Caco-2 (cell line): ENCODE results near the gene NEURL2. TPM values are rescaled to one million over a fixed set of nuclear protein-coding genes. Genes with fewer than 3 reads are reported as not detected.

Experiments used
- BruUV-seq: library from RNA; stranded (reverse); fragments of 400-500 nt; replicated peaks from 2 replicates; lab custom pipeline; 2021; lab: Mats Ljungman, UMichigan
- CTCF ChIA-PET: fragments of 300-600 bp; sonication (Branson Sonifier 250); formaldehyde crosslinking; loops from one replicate; lab custom pipeline; 2022; ENCODE audit warnings: antibody characterized with exemption; lab: Charles Lee
- POLR2A ChIA-PET: fragments of 300-600 bp; sonication (Branson Sonifier 250); formaldehyde crosslinking; loops from one replicate; lab custom pipeline; 2022; ENCODE audit warnings: antibody characterized with exemption; lab: Charles Lee
- DNase-seq, 2 experiments: peaks; one replicate each; pipeline versions ENCODE4 v3.0.0 to v3.0.0-alpha.2; 2020 to 2022
- H3K27me3 ChIP-seq: replicated peaks from 2 replicates; pipeline ENCODE4 v1.6.0; 2011; ENCODE audit warnings: low read length; ENCODE audit not compliant: control insufficient read depth, insufficient read depth
- H3K36me3 ChIP-seq: 2 replicates; pipeline ENCODE4 v1.5.1; 2011; ENCODE audit warnings: low read length; ENCODE audit not compliant: control insufficient read depth, insufficient read depth
- H3K4me1 ChIP-seq: fragments of 250-450 bp; sonication (Bioruptor Pico); 2 replicates; pipeline ENCODE4 v1.5.1; 2020; ENCODE audit warnings: mild to moderate bottlenecking
- H3K4me3 ChIP-seq: 2 replicates; pipeline ENCODE4 v1.5.1; 2011; ENCODE audit warnings: low read depth, mild to moderate bottlenecking, control low read depth, low read length
- H3K9me3 ChIP-seq: fragments of 250-450 bp; sonication (Bioruptor Pico); 2 replicates; pipeline ENCODE4 v1.5.1; 2020; ENCODE audit warnings: mild to moderate bottlenecking, moderate library complexity
- H3K27ac Mint-ChIP-seq: one replicate; pipeline ENCODE4 v1.8.0; 2022; ENCODE audit warnings: mixed read lengths; ENCODE audit not compliant: unreplicated experiment
- H3K27me3 Mint-ChIP-seq: one replicate; pipeline ENCODE4 v1.8.0; 2022; ENCODE audit warnings: mixed read lengths; ENCODE audit not compliant: insufficient read depth, unreplicated experiment
- H3K36me3 Mint-ChIP-seq: one replicate; pipeline ENCODE4 v1.8.0; 2022; ENCODE audit warnings: mild to moderate bottlenecking, mixed read lengths; ENCODE audit not compliant: insufficient read depth, unreplicated experiment
- H3K4me1 Mint-ChIP-seq: one replicate; pipeline ENCODE4 v1.8.0; 2022; ENCODE audit warnings: low read depth, mixed read lengths; ENCODE audit not compliant: unreplicated experiment
- H3K4me3 Mint-ChIP-seq: one replicate; pipeline ENCODE4 v1.8.0; 2022; ENCODE audit warnings: mild to moderate bottlenecking, moderate library complexity, mixed read lengths; ENCODE audit not compliant: unreplicated experiment
- H3K9me3 Mint-ChIP-seq: one replicate; pipeline ENCODE4 v1.8.0; 2022; ENCODE audit warnings: mixed read lengths; ENCODE audit not compliant: unreplicated experiment
- intact Hi-C: fragments of 100-400 bp; cut with micrococcal nuclease; formaldehyde crosslinking; loops from one replicate; pipeline ENCODE4 v1.10.0; 2022; ENCODE audit not compliant: unreplicated experiment
- total RNA-seq: library from RNA; stranded (reverse); gene quantifications from 2 replicates; pipeline ENCODE4 v1.2.3, GENCODE V29; 2022
- TF ChIP-seq, protein P1 (sequence below), 2 experiments: fragments of 200-600 bp in 1 of 2; IDR thresholded peaks; 1 replicate in 1 of 2; 2 replicates in 1 of 2; pipeline versions ENCODE4 v1.5.1 to v1.8.0; 2011 to 2022; ENCODE audit warnings: antibody characterized with exemption in 1 of 2, control low read depth in 1 of 2, inconsistent platforms in 1 of 2, low read depth in 1 of 2, low read length in 1 of 2, mild to moderate bottlenecking in 1 of 2, moderate library complexity in 1 of 2; ENCODE audit not compliant: insufficient read depth in 1 of 2, severe bottlenecking in 1 of 2, unreplicated experiment in 1 of 2

The NEURL2 gene
- total RNA-seq, 1 experiment from 2014 or later: 12.6 TPM

DNA sequence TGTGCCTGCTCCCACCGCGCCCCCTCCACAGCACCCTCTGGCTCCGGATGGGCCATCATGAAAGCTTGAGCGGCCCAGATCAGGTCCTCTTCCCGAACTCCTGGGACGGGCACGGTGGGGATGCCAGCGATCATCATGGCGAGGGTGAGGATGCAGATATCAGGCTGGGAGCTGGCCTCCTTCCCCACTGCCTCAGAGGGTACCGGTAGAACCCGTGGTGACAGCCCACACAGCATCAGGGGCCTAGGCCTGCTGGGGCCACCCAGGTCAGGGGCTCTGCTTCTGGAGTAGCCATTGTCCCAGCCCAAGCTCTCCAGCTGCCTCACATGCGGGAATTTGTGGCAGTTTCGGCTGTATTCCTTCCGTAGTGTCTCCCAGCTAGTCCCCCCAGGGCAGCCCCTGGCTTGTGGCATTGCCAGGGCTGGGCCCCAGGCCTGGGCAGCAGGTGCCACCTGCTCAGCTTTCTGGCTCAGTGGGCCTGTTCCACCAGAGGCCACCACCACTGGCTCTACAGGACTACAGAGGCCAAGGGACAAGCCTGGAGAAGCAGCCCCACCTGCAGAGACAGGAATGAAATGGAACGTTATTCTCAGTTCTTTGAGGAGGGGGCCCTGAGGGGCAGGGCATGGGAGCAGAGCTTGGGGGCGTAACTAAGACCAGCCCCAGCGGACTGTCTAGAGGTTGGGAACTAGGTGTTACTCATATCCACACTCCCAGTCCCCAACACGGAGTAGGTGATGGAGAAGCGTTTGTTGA lies 4.2 kb downstream of the NEURL2 start:
- no peak for DNase-seq
- intact Hi-C loops: no loop called here
- ChIA-PET POLR2A (interaction anchor here (1.3 kb wide), 1 partner anchor 15 kb away, joined by 3 read pairs; no protein-coding TSS in a partner anchor), CTCF (no interaction called here)
- Histone ChIP-seq H3K4me3 (no peak overlapping the region), H3K36me3 (peaks cover 6% of the 10 kb centered on the region), H3K4me1 (peaks cover 2% of the 10 kb centered on the region), H3K9me3 (no peaks in the 10 kb centered on the region), H3K27me3 (no peaks in the 10 kb centered on the region)
- Mint-ChIP-seq H3K4me1 (peaks cover 20% of the 10 kb centered on the region), H3K4me3 (no peak overlapping the region), H3K36me3 (peaks cover 41% of the 10 kb centered on the region), H3K27me3 (no peaks in the 10 kb centered on the region), H3K9me3 (no peaks in the 10 kb centered on the region), H3K27ac (no peak overlapping the region)
- TF ChIP-seq, protein P1, sequence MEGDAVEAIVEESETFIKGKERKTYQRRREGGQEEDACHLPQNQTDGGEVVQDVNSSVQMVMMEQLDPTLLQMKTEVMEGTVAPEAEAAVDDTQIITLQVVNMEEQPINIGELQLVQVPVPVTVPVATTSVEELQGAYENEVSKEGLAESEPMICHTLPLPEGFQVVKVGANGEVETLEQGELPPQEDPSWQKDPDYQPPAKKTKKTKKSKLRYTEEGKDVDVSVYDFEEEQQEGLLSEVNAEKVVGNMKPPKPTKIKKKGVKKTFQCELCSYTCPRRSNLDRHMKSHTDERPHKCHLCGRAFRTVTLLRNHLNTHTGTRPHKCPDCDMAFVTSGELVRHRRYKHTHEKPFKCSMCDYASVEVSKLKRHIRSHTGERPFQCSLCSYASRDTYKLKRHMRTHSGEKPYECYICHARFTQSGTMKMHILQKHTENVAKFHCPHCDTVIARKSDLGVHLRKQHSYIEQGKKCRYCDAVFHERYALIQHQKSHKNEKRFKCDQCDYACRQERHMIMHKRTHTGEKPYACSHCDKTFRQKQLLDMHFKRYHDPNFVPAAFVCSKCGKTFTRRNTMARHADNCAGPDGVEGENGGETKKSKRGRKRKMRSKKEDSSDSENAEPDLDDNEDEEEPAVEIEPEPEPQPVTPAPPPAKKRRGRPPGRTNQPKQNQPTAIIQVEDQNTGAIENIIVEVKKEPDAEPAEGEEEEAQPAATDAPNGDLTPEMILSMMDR (IDR thresholded peaks at IDR 0.05; ENCODE audit: insufficient read depth in 1 of 2, low read depth in 1 of 2, low read length in 1 of 2, severe bottlenecking in 1 of 2, unreplicated experiment in 1 of 2): no peak
- no TSS peak for BruUV-seq

DNA sequence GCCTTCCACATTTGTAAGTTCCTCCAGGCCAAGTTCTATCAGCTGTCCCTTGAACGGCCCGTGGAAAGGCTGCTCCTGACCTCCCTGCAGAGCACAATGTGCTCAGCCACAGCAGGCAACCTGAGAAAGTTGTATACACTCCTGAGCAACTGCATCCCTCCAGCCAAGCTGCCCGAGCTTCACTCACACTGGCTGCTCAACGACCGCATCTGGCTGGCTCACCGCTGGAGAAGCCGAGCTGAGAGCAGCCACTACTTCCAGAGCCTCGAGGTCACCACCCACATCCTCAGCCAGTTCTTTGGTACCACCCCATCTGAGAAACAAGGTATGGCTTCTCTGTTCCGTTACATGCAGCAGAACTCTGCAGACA lies 7.9 kb downstream of the NEURL2 start:
- Histone ChIP-seq H3K36me3 (peaks cover 4% of the 10 kb centered on the region), H3K27me3 (no peaks in the 10 kb centered on the region), H3K4me3 (no peak overlapping the region), H3K4me1 (no peaks in the 10 kb centered on the region), H3K9me3 (no peaks in the 10 kb centered on the region)
- TF ChIP-seq, protein P1 (IDR thresholded peaks at IDR 0.05; ENCODE audit: insufficient read depth in 1 of 2, low read depth in 1 of 2, low read length in 1 of 2, severe bottlenecking in 1 of 2, unreplicated experiment in 1 of 2): no peak
- H3K4me1 Mint-ChIP-seq: peaks cover 19% of the 10 kb centered on the region
- no peaks in the 10 kb centered on the region for H3K27me3 Mint-ChIP-seq
- CTCF ChIA-PET: no interaction called here
- POLR2A ChIA-PET: interaction anchor here (0.7 kb wide), 1 partner anchor 11 kb away, joined by 3 read pairs; no protein-coding TSS in a partner anchor
- peaks cover 29% of the 10 kb centered on the region for H3K36me3 Mint-ChIP-seq
- no peak overlapping the region for H3K27ac Mint-ChIP-seq
- H3K9me3 Mint-ChIP-seq: no peaks in the 10 kb centered on the region
- peak overlapping the region; percentile 96 for H3K4me3 Mint-ChIP-seq
- BruUV-seq: no TSS peak
- intact Hi-C loops: no loop called here
- no peak for DNase-seq

DNA sequence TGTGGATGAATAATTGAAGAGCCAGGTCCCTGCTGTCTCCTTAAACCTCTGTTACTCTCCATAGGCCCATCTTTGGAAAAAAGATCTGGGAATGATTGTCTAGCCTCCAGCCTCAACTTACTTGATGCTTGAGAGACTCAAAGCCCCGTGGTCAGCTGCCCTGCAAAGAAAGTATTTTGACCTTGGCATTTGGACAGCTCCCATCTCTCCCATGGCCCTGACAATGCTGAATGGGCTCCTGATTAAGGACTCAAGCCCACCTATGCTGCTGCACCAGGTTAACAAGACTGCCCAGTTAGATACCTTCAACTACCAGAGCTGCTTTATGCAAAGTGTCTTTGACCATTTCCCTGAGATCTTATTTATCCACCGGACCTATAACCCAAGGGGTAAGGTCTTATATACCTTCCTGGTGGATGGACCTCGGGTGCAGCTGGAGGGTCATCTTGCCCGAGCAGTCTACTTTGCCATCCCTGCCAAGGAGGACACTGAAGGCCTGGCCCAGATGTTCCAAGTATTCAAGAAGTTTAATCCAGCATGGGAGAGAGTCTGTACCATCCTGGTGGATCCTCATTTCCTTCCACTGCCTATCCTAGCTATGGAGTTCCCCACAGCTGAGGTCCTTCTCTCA lies 8.4 kb downstream of the NEURL2 start:
- TF ChIP-seq, protein P1 (IDR thresholded peaks at IDR 0.05; ENCODE audit: insufficient read depth in 1 of 2, low read depth in 1 of 2, low read length in 1 of 2, severe bottlenecking in 1 of 2, unreplicated experiment in 1 of 2): no peak
- POLR2A ChIA-PET: interaction anchor here (0.7 to 2.2 kb wide), 2 partner anchors 10 to 52 kb away, joined by 3 to 30 read pairs; partner anchors contain the start of gene PCIF1
- no TSS peak for BruUV-seq
- intact Hi-C loops: no loop called here
- CTCF ChIA-PET: interaction anchor here (0.9 to 2.2 kb wide), 3 partner anchors 8 to 87 kb away, joined by 3 to 34 read pairs (median 4); partner anchors contain the start of genes CTSA and NEURL2
- DNase-seq: no peak
- Mint-ChIP-seq H3K9me3 (no peaks in the 10 kb centered on the region), H3K27ac (no peak overlapping the region), H3K27me3 (no peaks in the 10 kb centered on the region), H3K4me3 (peak overlapping the region; percentile 96), H3K4me1 (peaks cover 19% of the 10 kb centered on the region), H3K36me3 (peaks cover 29% of the 10 kb centered on the region)
- no peaks in the 10 kb centered on the region for H3K27me3 ChIP-seq
- H3K9me3 ChIP-seq: no peaks in the 10 kb centered on the region
- H3K36me3 ChIP-seq: peaks cover 7% of the 10 kb centered on the region
- H3K4me3 ChIP-seq: no peak overlapping the region
- no peaks in the 10 kb centered on the region for H3K4me1 ChIP-seq
